Activated T-helper 1 cell treated with anti-CD3 and anti-CD28 coated beads, Interleukin-12 subunit alpha, Interleukin-12 subunit beta, Interleukin-2, Interleukin-4 antibody, amounts not matched to agents 30 ng/mL and 10 ng/mL and 1 ng/mL, durations not matched to agents 14 hours and 24 hours and 36 hours (primary cell): ENCODE results near the gene DNMT3L. TPM values are rescaled to one million over a fixed set of nuclear protein-coding genes. Genes with fewer than 3 reads are reported as not detected.
A peak's percentile ranks its signal among the peaks of the same experiment; 100 is the strongest.
"Not testable (repeated sequence)": the region's sequence is repeated elsewhere in the genome, so short reads cannot be mapped to it uniquely, and the experiment has no call there.

ENCODE experiments used
- DNase-seq: peaks from one replicate; pipeline ENCODE4 v3.0.0; 2021; ENCODE audit warnings: low spot score
- H3K27ac Mint-ChIP-seq: one replicate; pipeline ENCODE4 v1.8.0; 2021; ENCODE audit warnings: mild to moderate bottlenecking, mixed read lengths
- H3K27me3 Mint-ChIP-seq: one replicate; pipeline ENCODE4 v1.8.0; 2022; ENCODE audit warnings: mild to moderate bottlenecking, moderate library complexity, mixed read lengths; ENCODE audit not compliant: insufficient read depth
- H3K36me3 Mint-ChIP-seq: one replicate; pipeline ENCODE4 v1.8.0; 2021; ENCODE audit warnings: low read depth, mixed read lengths
- H3K4me1 Mint-ChIP-seq: one replicate; pipeline ENCODE4 v1.8.0; 2021; ENCODE audit warnings: low read depth, mixed read lengths
- H3K4me3 Mint-ChIP-seq: one replicate; pipeline ENCODE4 v1.8.0; 2021; ENCODE audit warnings: mild to moderate bottlenecking, moderate library complexity, mixed read lengths
- H3K9me3 Mint-ChIP-seq: one replicate; pipeline ENCODE4 v1.8.0; 2021; ENCODE audit warnings: mixed read lengths
- intact Hi-C: fragments of 100-400 bp; cut with micrococcal nuclease; formaldehyde crosslinking; loops from one replicate; pipeline ENCODE4 v1.15.1; 2024
- total RNA-seq: library from RNA; stranded (reverse); gene quantifications from 2 replicates; pipeline ENCODE4 v1.2.3, GENCODE V29; 2022

The DNMT3L gene
- total RNA-seq, 1 donor from 2014 or later, result not detected

DNA sequence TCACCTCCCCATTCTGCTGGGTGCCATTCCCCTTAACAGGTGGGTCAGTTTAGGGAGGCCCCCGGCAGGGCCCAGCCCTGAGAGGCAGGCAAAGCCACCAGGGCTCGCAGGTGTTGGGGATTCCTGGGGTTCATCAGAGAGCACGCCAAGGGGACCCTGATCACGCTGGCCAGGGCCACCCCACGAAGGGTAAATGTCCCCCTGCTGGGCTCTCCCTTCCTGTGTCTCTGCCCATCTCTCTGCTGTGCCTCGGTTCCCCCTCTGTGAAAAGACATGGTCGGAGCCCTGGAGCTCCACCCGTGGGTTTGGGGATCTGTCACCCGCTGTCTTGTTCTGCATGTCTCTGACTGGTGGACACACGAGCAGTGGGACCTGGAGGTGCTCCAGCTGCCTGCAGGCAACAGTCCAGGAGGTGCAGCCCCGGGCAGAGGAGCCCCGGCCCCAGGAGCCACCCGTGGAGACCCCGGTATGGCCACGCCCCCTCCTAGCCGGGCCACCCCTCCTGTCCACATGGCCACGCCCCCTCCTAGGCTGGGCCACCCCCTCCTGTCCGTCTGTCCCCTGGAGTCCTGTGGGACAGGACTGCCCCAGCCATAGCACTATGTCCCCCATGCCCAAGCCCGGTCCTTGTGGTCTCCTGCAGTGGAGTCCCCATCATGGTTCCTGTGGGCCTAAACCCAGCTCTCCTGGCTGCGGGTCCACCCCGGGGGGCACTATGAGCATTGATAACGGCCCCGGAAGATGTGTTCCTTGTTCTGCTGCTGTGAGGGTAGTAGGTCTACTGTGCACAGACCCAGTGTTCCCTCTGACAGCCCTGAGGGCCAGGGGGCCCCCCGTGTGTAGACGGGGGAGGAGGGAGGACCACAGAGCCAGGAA, 30.5 kb upstream of the DNMT3L start:
- no peak for DNase-seq
- H3K27ac Mint-ChIP-seq, result peak overlapping the region; percentile 44
- peak overlapping the region; percentile 62 for H3K4me3 Mint-ChIP-seq
- H3K36me3 Mint-ChIP-seq, result no peaks in the 10 kb centered on the region
- H3K9me3 Mint-ChIP-seq, result no peaks in the 10 kb centered on the region
- H3K27me3 Mint-ChIP-seq, result peaks cover 3% of the 10 kb centered on the region
- intact Hi-C loops, result no loop called here
- H3K4me1 Mint-ChIP-seq, result no peaks in the 10 kb centered on the region

DNA sequence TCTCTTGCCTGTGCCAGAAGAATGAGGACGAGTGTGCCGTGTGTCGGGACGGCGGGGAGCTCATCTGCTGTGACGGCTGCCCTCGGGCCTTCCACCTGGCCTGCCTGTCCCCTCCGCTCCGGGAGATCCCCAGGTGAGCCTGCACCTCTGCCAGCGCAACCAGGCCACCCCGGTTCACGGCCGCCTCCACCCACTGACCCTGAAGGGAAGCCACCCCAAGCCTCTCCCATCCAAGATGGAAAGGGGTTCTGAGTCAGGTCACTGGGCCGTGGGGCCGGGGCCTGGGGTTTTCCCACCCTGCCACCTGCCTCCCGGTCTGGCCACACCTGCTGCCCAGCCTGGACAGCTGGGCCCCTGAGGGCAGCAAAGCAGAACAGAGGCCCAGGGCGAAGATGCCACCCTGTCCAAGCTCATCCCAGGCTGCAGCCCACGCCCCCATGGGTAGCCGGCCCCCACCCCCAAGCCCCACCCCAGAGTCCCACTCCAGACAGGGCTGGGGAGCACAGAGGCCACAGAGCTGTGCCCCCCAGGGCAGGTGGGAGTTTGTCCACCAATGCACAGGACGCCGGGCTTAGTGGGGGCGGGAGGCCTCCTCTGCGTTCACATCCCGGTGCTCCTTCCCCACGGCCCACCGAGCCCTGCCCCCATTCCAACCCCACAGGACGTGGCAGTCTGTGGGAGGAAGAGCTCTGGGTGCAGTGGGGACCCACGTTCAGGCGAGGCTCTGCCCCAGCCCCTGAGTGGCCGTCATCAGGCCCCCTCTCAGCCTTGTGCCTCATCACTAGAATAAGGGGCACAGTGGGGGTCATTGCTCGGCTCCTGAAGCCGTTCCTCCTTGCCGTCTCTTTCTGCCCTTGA, 29.6 kb upstream of the DNMT3L start:
- Mint-ChIP-seq H3K4me1 (no peaks in the 10 kb centered on the region), H3K36me3 (no peaks in the 10 kb centered on the region), H3K4me3 (no peak overlapping the region), H3K27ac (no peak overlapping the region), H3K9me3 (no peaks in the 10 kb centered on the region), H3K27me3 (peaks cover 5% of the 10 kb centered on the region)
- intact Hi-C loops, result no loop called here
- no peak for DNase-seq

DNA sequence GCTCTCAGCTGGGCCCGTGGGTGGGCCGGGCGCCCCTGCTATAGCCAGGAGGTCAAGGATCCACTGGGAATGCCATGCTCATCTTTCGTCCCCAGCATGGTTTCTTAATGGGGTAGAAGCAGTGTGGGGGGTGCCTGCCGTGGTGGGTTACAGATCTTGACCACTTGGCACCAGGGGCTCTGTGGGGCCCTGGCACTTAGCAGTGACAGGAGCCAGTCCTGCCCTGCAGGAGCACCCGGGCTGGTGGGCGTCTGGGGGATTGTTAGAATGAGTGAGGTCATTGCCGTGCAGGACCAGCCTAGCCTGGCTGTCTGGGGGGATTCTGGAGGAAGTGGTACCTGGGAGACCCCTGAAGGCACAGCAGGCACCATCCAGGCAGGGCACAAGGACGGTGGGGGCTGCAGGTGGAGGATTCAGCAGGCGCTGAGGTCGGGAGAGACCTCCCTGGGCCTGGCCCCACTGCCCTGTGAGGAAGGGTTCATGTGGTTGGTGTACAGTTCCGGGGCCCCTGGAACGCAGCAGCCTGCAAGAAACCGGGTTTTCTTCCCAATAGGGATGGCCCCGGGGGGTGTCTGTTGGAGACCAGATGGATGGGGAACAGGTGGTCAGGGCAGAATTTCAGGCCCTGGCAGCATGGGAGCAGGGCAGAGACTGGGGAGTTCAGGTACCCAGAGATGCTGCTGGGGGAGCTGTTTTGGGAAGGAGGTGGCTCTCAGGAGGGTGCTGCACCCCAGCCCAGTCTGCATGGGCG, 28.8 kb upstream of the DNMT3L start:
- H3K27me3 Mint-ChIP-seq, result peaks cover 5% of the 10 kb centered on the region
- DNase-seq, result no peak
- intact Hi-C loops, result no loop called here
- no peak overlapping the region for H3K27ac Mint-ChIP-seq
- no peaks in the 10 kb centered on the region for H3K36me3 Mint-ChIP-seq
- H3K4me1 Mint-ChIP-seq, result no peaks in the 10 kb centered on the region
- H3K9me3 Mint-ChIP-seq, result no peaks in the 10 kb centered on the region
- no peak overlapping the region for H3K4me3 Mint-ChIP-seq

DNA sequence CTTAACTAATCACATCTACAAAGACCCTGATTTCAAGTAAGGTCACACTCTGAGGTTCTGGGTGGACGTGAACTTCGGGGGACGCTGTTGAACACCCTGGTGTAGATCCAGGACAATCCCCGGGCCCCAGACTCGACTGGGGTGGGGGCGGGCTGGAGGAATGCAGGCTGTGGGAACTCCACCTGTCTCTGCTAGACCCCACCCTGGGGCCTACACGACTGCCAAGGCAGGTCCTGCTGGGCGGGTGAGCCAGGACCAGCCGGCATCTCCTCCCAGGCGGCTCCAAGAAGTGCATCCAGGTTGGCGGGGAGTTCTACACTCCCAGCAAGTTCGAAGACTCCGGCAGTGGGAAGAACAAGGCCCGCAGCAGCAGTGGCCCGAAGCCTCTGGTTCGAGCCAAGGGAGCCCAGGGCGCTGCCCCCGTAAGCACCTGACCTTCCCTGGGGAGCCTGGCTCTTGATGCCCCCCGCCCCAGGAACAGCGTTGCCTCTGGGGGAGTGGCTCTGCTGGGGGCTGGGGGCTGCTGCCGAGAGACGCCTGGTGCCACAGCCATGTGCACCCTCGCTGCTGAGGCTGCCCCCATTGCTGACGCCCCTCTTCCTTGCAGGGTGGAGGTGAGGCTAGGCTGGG, 27.8 kb upstream of the DNMT3L start:
- Mint-ChIP-seq H3K27ac (no peak overlapping the region), H3K4me3 (no peak overlapping the region), H3K27me3 (peaks cover 5% of the 10 kb centered on the region), H3K36me3 (no peaks in the 10 kb centered on the region), H3K9me3 (no peaks in the 10 kb centered on the region), H3K4me1 (no peaks in the 10 kb centered on the region)
- intact Hi-C loops, result no loop called here
- DNase-seq, result no peak

DNA sequence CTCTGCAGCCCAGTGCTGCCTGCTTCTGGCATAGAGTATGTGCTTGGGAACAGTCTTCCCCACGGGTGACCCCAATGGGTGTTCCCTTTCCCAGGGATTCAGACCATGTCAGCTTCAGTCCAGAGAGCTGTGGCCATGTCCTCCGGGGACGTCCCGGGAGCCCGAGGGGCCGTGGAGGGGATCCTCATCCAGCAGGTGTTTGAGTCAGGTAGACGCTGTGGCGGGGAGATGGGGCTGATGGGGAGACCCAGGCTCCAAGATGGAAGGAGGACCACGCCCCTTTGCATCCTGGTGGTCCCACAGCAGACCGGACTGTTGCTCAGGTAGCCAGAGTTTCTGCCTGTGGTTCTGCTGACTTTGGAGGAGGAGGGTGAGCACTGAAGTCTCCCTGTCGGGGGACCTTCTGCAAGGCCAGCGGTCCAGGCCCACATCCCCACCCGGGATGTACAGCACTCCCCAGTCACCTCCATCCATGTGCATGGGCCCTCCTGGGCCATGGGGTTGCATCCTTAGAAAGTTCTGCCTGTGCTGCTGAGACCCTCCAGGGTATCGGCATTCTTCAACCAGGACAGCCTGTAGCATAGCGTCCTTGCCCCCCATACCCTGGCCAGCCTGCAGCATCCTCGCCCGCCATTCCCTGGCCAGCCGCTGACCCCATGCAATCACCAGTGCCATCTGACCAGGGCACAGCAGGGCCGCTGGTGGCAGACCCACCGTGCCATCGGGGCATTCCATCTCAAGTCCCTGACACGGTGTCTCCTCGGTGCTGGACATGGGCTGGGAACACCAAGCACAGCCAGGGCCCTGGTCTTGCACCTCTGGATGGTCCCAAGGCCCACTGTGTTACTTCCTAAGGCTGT, 26.8 kb upstream of the DNMT3L start:
- Mint-ChIP-seq H3K4me3 (no peak overlapping the region), H3K36me3 (no peaks in the 10 kb centered on the region), H3K27me3 (peaks cover 5% of the 10 kb centered on the region), H3K4me1 (peaks cover 4% of the 10 kb centered on the region), H3K9me3 (no peaks in the 10 kb centered on the region), H3K27ac (no peak overlapping the region)
- DNase-seq, result no peak
- intact Hi-C loops, result no loop called here

DNA sequence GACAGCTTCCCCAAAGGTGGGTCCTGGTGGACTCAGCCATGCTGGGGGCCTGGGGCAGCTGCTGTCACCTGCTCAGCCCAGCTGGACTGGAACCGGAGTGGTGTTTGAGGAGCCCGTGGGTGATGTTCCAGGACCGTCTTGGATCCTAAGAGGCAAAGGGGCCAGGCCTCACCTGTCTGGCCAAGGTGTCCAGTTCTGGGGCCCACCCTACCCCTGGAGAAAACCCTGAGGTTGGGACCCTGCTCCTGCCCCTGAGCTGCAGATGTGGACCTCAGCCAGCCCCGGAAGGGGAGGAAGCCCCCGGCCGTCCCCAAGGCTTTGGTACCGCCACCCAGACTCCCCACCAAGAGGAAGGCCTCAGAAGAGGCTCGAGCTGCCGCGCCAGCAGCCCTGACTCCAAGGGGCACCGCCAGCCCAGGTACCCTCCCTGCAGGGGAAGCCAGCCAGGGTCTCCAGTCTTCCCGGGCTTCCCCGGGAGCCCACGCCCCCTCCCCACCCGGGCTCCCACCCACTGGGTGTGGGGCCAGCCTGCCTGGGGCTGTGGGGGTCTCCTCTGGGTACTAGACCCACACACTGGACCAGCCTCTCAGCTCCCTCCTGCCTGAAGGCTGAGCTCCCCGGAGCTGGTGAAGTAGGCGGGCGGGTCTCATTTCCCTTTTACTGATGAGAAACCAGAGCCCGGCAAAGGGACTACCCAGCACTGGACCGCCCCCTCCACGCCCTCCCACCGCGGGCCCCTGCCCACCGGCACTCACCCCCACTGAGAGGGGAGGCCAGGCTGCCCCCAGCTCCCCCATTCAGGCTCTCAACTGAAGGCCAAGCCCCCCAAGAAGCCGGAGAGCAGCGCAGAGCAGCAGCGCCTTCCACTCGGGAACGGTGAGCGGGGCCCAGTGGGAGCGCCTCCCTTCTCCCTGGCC, 25.3 kb upstream of the DNMT3L start:
- no peak for DNase-seq
- no peak overlapping the region for H3K27ac Mint-ChIP-seq
- intact Hi-C loops, result no loop called here
- H3K4me1 Mint-ChIP-seq, result peaks cover 4% of the 10 kb centered on the region
- H3K36me3 Mint-ChIP-seq, result no peaks in the 10 kb centered on the region
- no peak overlapping the region for H3K4me3 Mint-ChIP-seq
- peaks cover 5% of the 10 kb centered on the region for H3K27me3 Mint-ChIP-seq
- H3K9me3 Mint-ChIP-seq, result no peaks in the 10 kb centered on the region

DNA sequence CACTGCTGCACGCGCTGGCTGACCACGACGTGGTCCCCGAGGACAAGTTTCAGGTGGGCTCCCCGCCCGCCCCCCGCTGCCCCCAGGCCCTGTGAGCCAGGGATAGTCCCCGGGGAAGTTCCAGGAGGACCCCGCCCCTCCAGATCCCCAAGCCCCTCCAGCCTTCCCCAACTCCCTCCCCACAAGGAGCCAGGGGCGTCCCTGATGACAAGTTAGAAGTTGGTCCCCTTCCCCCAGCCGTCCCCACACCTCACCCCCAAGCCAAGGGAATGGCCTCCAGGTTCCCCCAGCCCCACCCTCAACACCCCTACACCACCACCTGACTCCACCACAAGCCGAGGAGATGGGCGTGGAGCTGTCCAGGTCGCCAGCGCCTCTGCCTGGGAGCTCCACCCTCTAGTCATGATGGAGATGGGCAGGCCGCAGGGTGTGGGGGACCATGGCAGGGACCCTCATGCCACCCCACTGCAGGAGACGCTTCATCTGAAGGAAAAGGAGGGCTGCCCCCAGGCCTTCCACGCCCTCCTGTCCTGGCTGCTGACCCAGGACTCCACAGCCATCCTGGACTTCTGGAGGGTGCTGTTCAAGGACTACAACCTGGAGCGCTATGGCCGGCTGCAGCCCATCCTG, 24.5 kb upstream of the DNMT3L start:
- Mint-ChIP-seq H3K36me3 (no peaks in the 10 kb centered on the region), H3K9me3 (no peaks in the 10 kb centered on the region), H3K4me3 (no peak overlapping the region), H3K4me1 (peaks cover 4% of the 10 kb centered on the region), H3K27me3 (peaks cover 5% of the 10 kb centered on the region), H3K27ac (no peak overlapping the region)
- no peak for DNase-seq
- intact Hi-C loops, result no loop called here

DNA sequence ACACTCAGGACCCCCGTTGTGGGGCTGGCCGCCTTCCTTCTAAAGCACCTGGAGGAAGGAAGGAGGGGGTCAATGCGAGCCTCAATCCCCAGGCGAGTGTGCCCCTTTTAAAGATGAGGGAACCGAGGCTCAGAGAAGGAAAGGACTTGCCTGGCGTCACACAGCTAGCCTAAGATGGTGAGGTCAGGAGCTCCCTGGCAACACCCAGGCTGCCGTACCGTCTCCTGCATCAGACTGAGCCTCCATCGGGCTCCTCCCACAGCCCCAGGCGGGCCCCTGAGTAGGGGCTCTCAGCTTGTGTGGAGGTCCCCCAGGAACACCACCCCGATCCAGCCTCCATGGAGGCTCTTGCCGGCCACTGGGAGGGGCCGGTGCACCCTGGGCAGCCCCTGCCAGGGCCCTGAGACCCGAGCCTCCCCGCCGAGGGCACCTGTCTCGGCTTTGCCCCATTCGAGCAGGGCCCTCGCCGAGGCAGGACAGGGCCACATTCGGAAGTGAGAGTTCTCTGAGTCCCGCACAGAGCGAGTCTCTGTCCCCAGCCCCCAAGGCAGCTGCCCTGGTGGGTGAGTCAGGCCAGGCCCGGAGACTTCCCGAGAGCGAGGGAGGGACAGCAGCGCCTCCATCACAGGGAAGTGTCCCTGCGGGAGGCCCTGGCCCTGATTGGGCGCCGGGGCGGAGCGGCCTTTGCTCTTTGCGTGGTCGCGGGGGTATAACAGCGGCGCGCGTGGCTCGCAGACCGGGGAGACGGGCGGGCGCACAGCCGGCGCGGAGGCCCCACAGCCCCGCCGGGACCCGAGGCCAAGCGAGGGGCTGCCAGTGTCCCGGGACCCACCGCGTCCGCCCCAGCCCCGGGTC, 23.7 kb upstream of the DNMT3L start, which contains the start of gene AIRE:
Gene AIRE (plus strand): TSS at position 739 of the 855 bp plus-strand sequence. CDS start 131 bp downstream, outside the sequence.
- Mint-ChIP-seq H3K36me3 (no peaks in the 10 kb centered on the region), H3K27ac (no peak within 1 kb of the TSS), H3K4me1 (peaks cover 4% of the 10 kb centered on the region), H3K27me3 (peaks cover 5% of the 10 kb centered on the region), H3K9me3 (no peaks in the 10 kb centered on the region), H3K4me3 (no peak within 1 kb of the TSS)
- DNase-seq, result no peak
- intact Hi-C loops, result no loop called here

DNA sequence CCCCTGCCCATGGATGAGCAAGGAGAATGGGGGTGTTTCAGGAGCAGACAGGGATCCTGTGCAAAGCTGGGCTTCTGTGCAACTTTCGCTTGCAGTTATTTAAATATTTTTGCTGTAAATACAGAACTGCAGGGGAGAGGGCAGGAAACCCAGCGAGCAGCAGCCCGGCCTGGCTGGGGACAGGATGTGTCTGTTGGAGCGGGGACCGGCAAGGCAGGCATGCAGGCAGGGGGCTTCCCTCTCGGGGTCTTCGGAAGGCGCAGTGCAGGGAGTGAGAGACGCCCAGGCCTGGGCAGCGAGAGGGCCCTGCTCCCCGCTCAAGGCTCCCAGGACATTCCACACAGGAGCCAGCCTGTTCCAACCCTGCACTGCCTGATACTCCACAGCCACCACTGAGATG, 22.3 kb upstream of the DNMT3L start:
- peaks cover 5% of the 10 kb centered on the region for H3K27me3 Mint-ChIP-seq
- no peaks in the 10 kb centered on the region for H3K9me3 Mint-ChIP-seq
- H3K36me3 Mint-ChIP-seq, result no peaks in the 10 kb centered on the region
- H3K4me3 Mint-ChIP-seq, result no peak overlapping the region
- no peak overlapping the region for H3K27ac Mint-ChIP-seq
- intact Hi-C loops, result no loop called here
- peaks cover 4% of the 10 kb centered on the region for H3K4me1 Mint-ChIP-seq
- no peak for DNase-seq

DNA sequence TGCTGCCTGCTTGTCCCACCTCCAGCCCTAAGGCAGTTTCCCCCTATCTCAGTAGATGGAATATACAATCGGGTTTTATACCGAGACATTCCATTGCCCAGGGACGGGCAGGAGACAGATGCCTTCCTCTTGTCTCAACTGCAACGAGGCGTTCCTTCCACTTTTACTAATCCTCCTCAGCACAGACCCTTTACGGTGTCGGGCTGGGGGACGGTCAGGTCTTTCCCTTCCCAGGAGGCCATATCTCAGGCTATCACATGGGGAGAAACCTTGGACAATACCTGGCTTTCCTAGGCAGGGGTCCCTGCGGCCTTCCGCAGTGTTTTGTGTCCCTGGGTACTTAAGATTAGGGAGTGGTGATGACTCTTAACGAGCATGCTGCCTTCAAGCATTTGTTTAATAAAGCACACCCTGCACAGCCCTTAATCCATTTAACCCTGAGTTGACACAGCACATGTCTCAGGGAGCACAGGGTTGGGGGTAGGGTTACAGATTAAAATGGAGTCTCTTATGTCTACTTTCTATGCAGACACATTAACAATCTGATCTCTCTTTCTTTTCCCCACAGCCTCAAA, 21.6 kb upstream of the DNMT3L start:
- intact Hi-C loops, H3K4me3 Mint-ChIP-seq, H3K27ac Mint-ChIP-seq, H3K36me3 Mint-ChIP-seq, H3K4me1 Mint-ChIP-seq, H3K27me3 Mint-ChIP-seq, H3K9me3 Mint-ChIP-seq, DNase-seq: not testable (repeated sequence)
